ENCODE results near the gene EEF1G. TPM values are rescaled to one million over a fixed set of nuclear protein-coding genes. Genes with fewer than 3 reads are reported as not detected.
A peak's percentile ranks its signal among the peaks of the same experiment; 100 is the strongest.
"Not testable (repeated sequence)": the region's sequence is repeated elsewhere in the genome, so short reads cannot be mapped to it uniquely, and the experiment has no call there.

The EEF1G gene
- total and polyA plus RNA-seq, 2 of the 13 experiments (the other 11 are each of a cell fraction or from before 2014, with no cell fraction given), result 1,787 to 2,144 TPM

- TF ChIP-seq ZNF121 (CRISPR knock-in tag; IDR thresholded peaks at IDR 0.05), result peak; percentile 76
- H3K27ac ChIP-seq (ENCODE audit: extremely low read length, insufficient read depth, low read length); H3K9me3 ChIP-seq (ENCODE audit: low read length); intact Hi-C loops (cut with micrococcal nuclease; ENCODE audit: unreplicated experiment); H3K27me3 ChIP-seq (ENCODE audit: control insufficient read depth in 1 of 2, insufficient read depth in 2 of 2, low read length in 2 of 2); H4K20me1 ChIP-seq (ENCODE audit: insufficient read depth, low read length); H3K9ac ChIP-seq (ENCODE audit: insufficient read depth, low read depth, low read length); CTCF ChIA-PET (ENCODE audit: low intra/inter-chr PET ratio, low total read pairs); H3K4me3 ChIP-seq (replicated peaks in 1 of 3; ENCODE audit: insufficient read depth in 1 of 3, low read depth in 2 of 3, low read length in 3 of 3); H3K4me2 ChIP-seq (ENCODE audit: low read depth, low read length); FAIRE-seq; DNase-seq (ENCODE audit: low spot score); ATAC-seq; H2AFZ ChIP-seq (ENCODE audit: low read length); H3K36me3 ChIP-seq (replicated peaks in 1 of 2; ENCODE audit: control insufficient read depth in 1 of 2, insufficient read depth in 2 of 2, low read length in 2 of 2); BruUV-seq (replicated peaks): not testable (repeated sequence)
- in situ Hi-C loops (cut with HindIII; ENCODE audit: extremely low pct_ligation_motif_present, low pct_unique_long_range_greater_than_20kb), result loop anchor here (5.0 kb wide), 1 partner anchor 128 kb away; no protein-coding TSS in a partner anchor
- WGBS (ENCODE audit: low lambda C conversion rate), result 92% methylated on average over 2 of the region's 2 CpGs
- peaks cover 77% of the 10 kb centered on the region for H3K4me1 ChIP-seq (ENCODE audit: insufficient read depth, low read length)
- POLR2A ChIA-PET, result interaction anchor here (1.6 to 1.8 kb wide), 3 partner anchors 10 to 41 kb away, joined by 5 to 9 read pairs (median 7); partner anchors contain the start of genes EEF1G and TUT1
- peaks cover 11% of the 10 kb centered on the region for H3K79me2 ChIP-seq (ENCODE audit: insufficient read depth, low read length)
Observed at GRCh38 chr11:62550478-62550877, 23.2 kb downstream of the EEF1G start.

DNA sequence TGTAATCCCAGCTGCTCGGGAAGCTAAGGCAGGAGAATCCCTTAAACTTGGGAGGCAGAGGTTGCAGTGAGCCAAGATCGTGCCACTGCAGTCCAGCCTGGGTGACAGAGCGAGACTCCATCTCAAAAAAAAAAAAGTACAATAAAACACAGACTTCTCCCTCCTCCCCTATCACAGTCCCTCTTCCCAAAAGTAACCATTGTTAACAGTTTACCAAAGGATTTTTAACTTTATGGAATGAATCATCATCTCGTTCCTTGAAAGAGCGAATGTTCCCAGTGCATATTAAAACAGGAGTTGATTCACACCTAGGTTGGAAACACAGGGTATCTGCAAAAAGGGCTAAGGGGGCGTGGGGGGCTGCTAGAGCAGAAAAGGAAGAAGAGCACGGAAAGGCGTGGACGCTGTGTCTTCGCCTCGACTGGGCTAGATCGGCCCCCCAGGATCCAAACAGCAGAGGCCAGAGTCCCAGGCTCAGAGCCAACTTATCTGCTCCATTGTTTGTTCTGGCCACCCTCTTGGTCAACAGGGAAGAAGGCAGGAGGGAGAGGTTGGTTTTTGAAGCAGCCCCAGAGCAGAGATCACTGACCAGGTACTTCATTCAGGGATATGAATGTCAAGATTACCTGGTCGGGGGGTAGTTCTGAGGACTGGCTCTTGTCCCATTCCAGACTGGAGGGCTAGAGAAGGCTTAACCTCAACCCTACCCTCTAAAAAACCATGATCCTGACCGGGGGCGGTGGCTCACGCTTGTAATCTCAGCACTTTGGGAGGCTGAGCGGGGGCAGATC, 25.0 kb downstream of the EEF1G start:
- intact Hi-C loops (cut with micrococcal nuclease; ENCODE audit: unreplicated experiment) (loop anchor here (10.0 kb wide), 1 partner anchor 154 kb away; no protein-coding TSS in a partner anchor), in situ Hi-C loops (cut with HindIII; ENCODE audit: extremely low pct_ligation_motif_present, low pct_unique_long_range_greater_than_20kb) (no loop called here)
- no peaks in the 10 kb centered on the region for H3K9me3 ChIP-seq (ENCODE audit: low read length)
- peak; percentile 80 for FAIRE-seq
- no TSS peak for BruUV-seq (replicated peaks)
- H3K4me2 ChIP-seq (ENCODE audit: low read depth, low read length), result peak overlapping the region; percentile 99
- DNase-seq (ENCODE audit: low spot score), result peak; percentile 78
- H2AFZ ChIP-seq (ENCODE audit: low read length), result peak overlapping the region; percentile 8
- POLR2A ChIA-PET, result interaction anchor here (1.7 to 4.8 kb wide), 5 partner anchors 12 to 124 kb away, joined by 5 to 45 read pairs (median 17); partner anchors contain the start of genes EEF1G and TUT1
- CTCF ChIA-PET (ENCODE audit: low intra/inter-chr PET ratio, low total read pairs), result interaction anchor here (0.8 kb wide), 1 partner anchor 11 kb away, joined by 3 read pairs; no protein-coding TSS in a partner anchor
- H3K4me3 ChIP-seq (replicated peaks in 1 of 3; ENCODE audit: insufficient read depth in 1 of 3, low read depth in 2 of 3, low read length in 3 of 3), result peak overlapping the region; percentile 79 to 93 (median 79)
- H3K9ac ChIP-seq (ENCODE audit: insufficient read depth, low read depth, low read length), result peak overlapping the region; percentile 96
- peaks cover 71% of the 10 kb centered on the region for H3K4me1 ChIP-seq (ENCODE audit: insufficient read depth, low read length)
- no peaks in the 10 kb centered on the region for H3K27me3 ChIP-seq (ENCODE audit: control insufficient read depth in 1 of 2, insufficient read depth in 2 of 2, low read length in 2 of 2)
- H3K36me3 ChIP-seq (replicated peaks in 1 of 2; ENCODE audit: control insufficient read depth in 1 of 2, insufficient read depth in 2 of 2, low read length in 2 of 2), result no peaks in the 10 kb centered on the region
- H4K20me1 ChIP-seq (ENCODE audit: insufficient read depth, low read length), result peaks cover 17% of the 10 kb centered on the region; the same call in 1 of the 2 replicates
- WGBS (ENCODE audit: low lambda C conversion rate), result 4% methylated on average over 16 of the region's 17 CpGs
- ATAC-seq, result no peak
- peak overlapping the region; percentile 96 for H3K27ac ChIP-seq (ENCODE audit: extremely low read length, insufficient read depth, low read length)
- H3K79me2 ChIP-seq (ENCODE audit: insufficient read depth, low read length), result peaks cover 28% of the 10 kb centered on the region
- TF ChIP-seq ZNF557 (CRISPR knock-in tag; IDR thresholded peaks at IDR 0.05) (no peak), ZNF552 (CRISPR knock-in tag; IDR thresholded peaks at IDR 0.05; ENCODE audit: borderline replicate concordance) (no peak), ELK4 (CRISPR knock-in tag; IDR thresholded peaks at IDR 0.05; ENCODE audit: borderline replicate concordance) (no peak), HES4 (CRISPR knock-in tag; IDR thresholded peaks at IDR 0.05; ENCODE audit: borderline replicate concordance) (no peak), RBFOX2 (IDR thresholded peaks at IDR 0.05; ENCODE audit: low read depth, low read length) (no peak), ZSCAN9 (CRISPR knock-in tag; IDR thresholded peaks at IDR 0.05; ENCODE audit: borderline replicate concordance) (no peak), HDAC2 (CRISPR knock-in tag; IDR thresholded peaks at IDR 0.05) (peak; percentile 89), YEATS4 (CRISPR knock-in tag; IDR thresholded peaks at IDR 0.05; ENCODE audit: borderline replicate concordance) (no peak)
- TF ChIP-seq, protein P1, sequence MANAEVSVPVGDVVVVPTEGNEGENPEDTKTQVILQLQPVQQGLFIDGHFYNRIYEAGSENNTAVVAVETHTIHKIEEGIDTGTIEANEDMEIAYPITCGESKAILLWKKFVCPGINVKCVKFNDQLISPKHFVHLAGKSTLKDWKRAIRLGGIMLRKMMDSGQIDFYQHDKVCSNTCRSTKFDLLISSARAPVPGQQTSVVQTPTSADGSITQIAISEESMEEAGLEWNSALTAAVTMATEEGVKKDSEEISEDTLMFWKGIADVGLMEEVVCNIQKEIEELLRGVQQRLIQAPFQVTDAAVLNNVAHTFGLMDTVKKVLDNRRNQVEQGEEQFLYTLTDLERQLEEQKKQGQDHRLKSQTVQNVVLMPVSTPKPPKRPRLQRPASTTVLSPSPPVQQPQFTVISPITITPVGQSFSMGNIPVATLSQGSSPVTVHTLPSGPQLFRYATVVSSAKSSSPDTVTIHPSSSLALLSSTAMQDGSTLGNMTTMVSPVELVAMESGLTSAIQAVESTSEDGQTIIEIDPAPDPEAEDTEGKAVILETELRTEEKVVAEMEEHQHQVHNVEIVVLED (CRISPR knock-in tag; IDR thresholded peaks at IDR 0.05; ENCODE audit: borderline replicate concordance), result no peak
- TF ChIP-seq, protein P2, sequence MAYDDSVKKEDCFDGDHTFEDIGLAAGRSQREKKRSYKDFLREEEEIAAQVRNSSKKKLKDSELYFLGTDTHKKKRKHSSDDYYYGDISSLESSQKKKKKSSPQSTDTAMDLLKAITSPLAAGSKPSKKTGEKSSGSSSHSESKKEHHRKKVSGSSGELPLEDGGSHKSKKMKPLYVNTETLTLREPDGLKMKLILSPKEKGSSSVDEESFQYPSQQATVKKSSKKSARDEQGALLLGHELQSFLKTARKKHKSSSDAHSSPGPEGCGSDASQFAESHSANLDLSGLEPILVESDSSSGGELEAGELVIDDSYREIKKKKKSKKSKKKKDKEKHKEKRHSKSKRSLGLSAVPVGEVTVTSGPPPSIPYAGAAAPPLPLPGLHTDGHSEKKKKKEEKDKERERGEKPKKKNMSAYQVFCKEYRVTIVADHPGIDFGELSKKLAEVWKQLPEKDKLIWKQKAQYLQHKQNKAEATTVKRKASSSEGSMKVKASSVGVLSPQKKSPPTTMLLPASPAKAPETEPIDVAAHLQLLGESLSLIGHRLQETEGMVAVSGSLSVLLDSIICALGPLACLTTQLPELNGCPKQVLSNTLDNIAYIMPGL (CRISPR knock-in tag; IDR thresholded peaks at IDR 0.05; ENCODE audit: borderline replicate concordance in 1 of 2, low read depth in 1 of 2), result peak; percentile 21 to 35; a peak in 2 of 4 replicates

All from HepG2 (cell line).